Right lobe of liver (tissue), 6 donors: ENCODE results near the gene DHRS13. TPM values are rescaled to one million over a fixed set of nuclear protein-coding genes. Genes with fewer than 3 reads are reported as not detected.
A peak's percentile ranks its signal among the peaks of the same experiment; 100 is the strongest.

Source experiments
- ATAC-seq, 4 donors: fragments of 200-7000 bp; cut with Tn5 transposase; one replicate each; pipeline ENCODE4 v1.9.1; 2020; ENCODE audit warnings: mild to moderate bottlenecking in 4 of 4, moderate library complexity in 4 of 4
- DNase-seq, 3 donors: peaks; one replicate each; pipeline ENCODE4 v3.0.0-alpha.2; 2020
- H3K27ac ChIP-seq, 3 donors: fragments of 200-600 bp; one replicate each; pipeline ENCODE4 v1.8.0; 2022
- H3K27me3 ChIP-seq, 2 donors: fragments of 200-600 bp; one replicate each; pipeline ENCODE4 v1.8.0; 2022
- H3K36me3 ChIP-seq, 4 donors: fragments of 200-600 bp; sonication (generic) in 1 of 4; one replicate each; pipeline versions ENCODE4 v1.5.1 to v1.8.0; 2017 to 2022; ENCODE audit warnings: control low read depth in 1 of 4
- H3K4me1 ChIP-seq, 4 donors: fragments of 200-600 bp; sonication (generic) in 1 of 4; one replicate each; pipeline versions ENCODE4 v1.5.1 to v1.8.0; 2017 to 2022; ENCODE audit warnings: control low read depth in 1 of 4
- H3K4me3 ChIP-seq, 3 donors: fragments of 200-600 bp; one replicate each; pipeline ENCODE4 v1.8.0; 2022
- H3K9me3 ChIP-seq, 4 donors: fragments of 200-600 bp; sonication (generic) in 1 of 4; one replicate each; pipeline versions ENCODE4 v1.5.1 to v1.8.0; 2017 to 2022; ENCODE audit warnings: control low read depth in 1 of 4
- CTCF ChIP-seq, 4 donors: fragments of 200-600 bp in 3 of 4; fragments of 450-650 bp in 1 of 4; IDR thresholded peaks; one replicate each; pipeline versions ENCODE4 v1.5.1 to v1.8.0; 2016 to 2022; ENCODE audit warnings: antibody characterized with exemption in 4 of 4, mild to moderate bottlenecking in 2 of 4
- POLR2A ChIP-seq: fragments of 450-650 bp; IDR thresholded peaks from one replicate; pipeline ENCODE4 v1.6.1; 2017; ENCODE audit warnings: antibody characterized with exemption, mild to moderate bottlenecking
- WGBS: methylation state at CpG from one replicate; pipeline ENCODE4 v1.1.6; 2018; ENCODE audit warnings: low coverage, low lambda C conversion rate; ENCODE audit not compliant: insufficient coverage; ENCODE audit errors: missing lambda C conversion rate; 5-methylcytosine and 5-hydroxymethylcytosine counted together
- intact Hi-C, 2 donors: fragments of 100-400 bp; cut with DNase I; formaldehyde crosslinking; loops; one replicate each; pipeline versions ENCODE4 v1.11.2 to v1.14.1; 2022
- total RNA-seq, 6 experiments: library from RNA; depleted of rRNA in 2 of 6; stranded (reverse); fragments of >200 nt in 2 of 6; fragmentation: NEBNext Ultra II Directional in 3 of 6; extraction: Animal tissue kit (Norgen Biotek cat#: 25700) in 3 of 6; gene quantifications; one replicate each; pipeline versions ENCODE4 v1.1.0 to v1.2.4, GENCODE V29; 2016 to 2023
- donor health status: DM: no; HTN: yes; CAD: no.
- donor health status: DM: no; HTN: no; CAD: no.
- donor health status: DM: no; HTN: no; CAD: no.
- donor health status: DM: no; HTN: yes; CAD: no.
- donor health status: DM: no; HTN: yes; CAD: no.

DHRS13 gene
- total RNA-seq, 6 experiments from 2014 or later = 3.4 to 27.4 (median 8.8) TPM

- DNase-seq = no peak
- Histone ChIP-seq H3K36me3 (peaks cover 0 to 37% (median 10%) of the 10 kb centered on the region in 4 donors), H3K27me3 (no peaks in the 10 kb centered on the region), H3K4me3 (no peak overlapping the region), H3K4me1 (peaks cover 0 to 12% (median 3%) of the 10 kb centered on the region in 4 donors), H3K9me3 (no peaks in the 10 kb centered on the region), H3K27ac (no peak overlapping the region)
- TF ChIP-seq POLR2A = no peak
- TF ChIP-seq CTCF (IDR thresholded peaks at IDR 0.05) = no peak
- 90% methylated on average over 2 of the region's 3 CpGs for WGBS
- no peak for ATAC-seq
- intact Hi-C loops = loop anchor here in 1 of 2 donors (10.0 kb wide), 2 partner anchors 57 to 93 kb away; no protein-coding TSS in a partner anchor
These were observed 44.7 kb downstream of the DHRS13 start for GRCh38 chr17:28857905-28858800.

GRCh38 chr17:28856028-28856574, 46.8 kb downstream of the DHRS13 start:
- Histone ChIP-seq H3K27ac (no peak overlapping the region), H3K9me3 (no peaks in the 10 kb centered on the region), H3K36me3 (peaks cover 0 to 37% (median 10%) of the 10 kb centered on the region in 4 donors), H3K4me1 (peaks cover 0 to 12% (median 3%) of the 10 kb centered on the region in 4 donors), H3K27me3 (no peaks in the 10 kb centered on the region), H3K4me3 (no peak overlapping the region)
- ATAC-seq = no peak
- DNase-seq = peak in 1 of 3 donors; percentile 7
- TF ChIP-seq POLR2A (no peak), CTCF (IDR thresholded peaks at IDR 0.05) (no peak)
- WGBS = 73% methylated on average over 4 of the region's 5 CpGs
- intact Hi-C loops = loop anchor here in 1 of 2 donors (10.0 kb wide), 2 partner anchors 59 to 91 kb away; no protein-coding TSS in a partner anchor

- Histone ChIP-seq H3K27ac (peak overlapping the region; percentile 46 to 54 (median 50)), H3K36me3 (peaks cover 0 to 31% (median 10%) of the 10 kb centered on the region in 4 donors), H3K9me3 (no peaks in the 10 kb centered on the region), H3K4me3 (peak overlapping the region; percentile 78 to 96 (median 96)), H3K4me1 (peaks cover 0 to 12% (median 3%) of the 10 kb centered on the region in 4 donors), H3K27me3 (no peaks in the 10 kb centered on the region)
- DNase-seq = no peak
- no peak for ATAC-seq
- 10% methylated on average over 5 of the region's 5 CpGs for WGBS
- TF ChIP-seq POLR2A = no peak
- TF ChIP-seq CTCF (IDR thresholded peaks at IDR 0.05) = no peak
- intact Hi-C loops = loop anchor here in 1 of 2 donors (10.0 kb wide), 2 partner anchors 59 to 91 kb away; no protein-coding TSS in a partner anchor
These were observed 47.6 kb downstream of the DHRS13 start for GRCh38 chr17:28855336-28855679.

GRCh38 chr17:28854457-28855335, 48.2 kb downstream of the DHRS13 start, which contains the start of gene ERAL1:
TSS of gene ERAL1 (plus strand) at chr17:28855016. CDS start at chr17:28855035, 19 bp downstream.
- 2% methylated on average over 26 of the region's 42 CpGs for WGBS
- H3K36me3 ChIP-seq = peaks cover 0 to 25% (median 10%) of the 10 kb centered on the region in 4 donors
- peak within 1 kb of the TSS; percentile 78 to 96 (median 96) for H3K4me3 ChIP-seq
- DNase-seq (peak; percentile 86 to 91 (median 90)), ATAC-seq (peak; percentile 99 to 100 (median 100))
- H3K4me1 ChIP-seq = peaks cover 0 to 12% (median 3%) of the 10 kb centered on the region in 4 donors
- no peaks in the 10 kb centered on the region for H3K9me3 ChIP-seq
- no peaks in the 10 kb centered on the region for H3K27me3 ChIP-seq
- peak within 1 kb of the TSS; percentile 46 to 54 (median 50) for H3K27ac ChIP-seq
- TF ChIP-seq CTCF (IDR thresholded peaks at IDR 0.05) = no peak
- TF ChIP-seq POLR2A = peak; percentile 57
- intact Hi-C loops = loop anchor here in 1 of 2 donors (10.0 kb wide), 2 partner anchors 60 to 90 kb away; no protein-coding TSS in a partner anchor
